ENCODE results near the gene ADAMTS4.
A peak's percentile ranks its signal among the peaks of the same experiment; 100 is the strongest.

ADAMTS4 gene

DNA sequence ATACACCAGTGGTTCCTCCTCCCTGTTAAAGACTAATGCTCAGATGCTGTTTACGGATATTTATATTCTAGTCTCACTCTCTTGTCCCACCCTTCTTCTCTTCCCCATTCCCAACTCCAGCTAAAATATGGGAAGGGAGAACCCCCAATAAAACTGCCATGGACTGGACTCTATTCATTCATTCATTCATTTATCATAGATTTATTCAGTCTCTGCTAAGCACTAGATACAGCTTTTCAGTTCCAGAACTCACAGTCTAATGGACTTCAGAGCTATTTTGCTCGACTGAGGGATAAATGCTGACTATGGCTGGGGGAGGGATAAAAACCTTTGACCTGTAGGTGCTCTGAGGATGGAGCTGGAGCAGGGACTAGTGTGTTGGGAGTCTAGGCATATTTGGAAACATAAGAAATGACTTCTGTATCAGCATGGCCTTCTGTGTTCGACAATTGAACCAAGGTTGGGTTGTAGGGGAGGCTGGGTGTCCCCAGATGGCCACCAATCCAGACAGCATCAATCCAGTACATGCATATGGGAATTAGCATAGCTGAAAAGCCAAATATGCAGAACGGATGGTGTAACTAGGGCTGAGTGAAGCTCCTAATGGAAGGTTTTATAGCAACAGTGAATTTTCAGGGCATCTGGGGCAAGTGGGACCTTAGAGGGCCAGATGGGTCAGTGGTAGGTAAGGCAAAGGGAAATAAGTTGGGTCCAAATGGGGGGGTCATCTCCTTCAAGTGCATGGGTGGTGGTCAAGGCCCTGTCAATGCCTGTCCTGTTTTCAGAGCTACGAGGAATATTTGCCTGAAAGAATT lies 20.4 kb upstream of the ADAMTS4 start:
- no peak for DNase-seq

DNA sequence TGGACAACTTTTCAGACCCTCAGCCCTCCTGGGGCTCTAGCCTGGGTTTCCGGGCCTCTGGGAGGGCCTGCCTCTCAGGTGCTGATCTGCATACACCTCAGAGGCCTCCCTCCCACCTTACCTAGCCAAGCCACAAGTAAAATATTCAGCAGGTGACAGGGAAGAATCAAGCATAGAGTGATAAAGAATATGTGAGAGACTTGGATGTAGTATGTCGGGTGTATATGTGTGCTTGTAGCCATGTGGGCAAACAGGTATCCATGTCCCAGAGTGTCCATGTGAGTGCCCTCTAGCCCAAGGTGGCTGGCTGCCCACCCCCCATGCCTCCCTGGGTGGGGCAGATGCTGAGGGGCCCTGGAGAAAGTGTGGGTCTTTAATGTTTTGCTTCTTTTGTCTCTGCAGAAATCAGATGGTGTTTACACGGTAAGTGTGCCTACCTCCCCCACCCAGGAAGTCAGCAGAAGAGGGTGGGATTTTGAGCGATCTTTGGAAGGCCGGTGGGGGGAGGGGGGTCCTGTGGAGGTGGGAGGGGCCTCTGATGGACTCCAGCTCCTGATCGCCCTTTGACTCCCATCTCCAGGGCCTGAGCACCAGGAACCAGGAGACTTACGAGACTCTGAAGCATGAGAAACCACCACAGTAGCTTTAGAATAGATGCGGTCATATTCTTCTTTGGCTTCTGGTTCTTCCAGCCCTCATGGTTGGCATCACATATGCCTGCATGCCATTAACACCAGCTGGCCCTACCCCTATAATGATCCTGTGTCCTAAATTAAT lies 19.6 kb upstream of the ADAMTS4 start:
- no peak for DNase-seq

DNA sequence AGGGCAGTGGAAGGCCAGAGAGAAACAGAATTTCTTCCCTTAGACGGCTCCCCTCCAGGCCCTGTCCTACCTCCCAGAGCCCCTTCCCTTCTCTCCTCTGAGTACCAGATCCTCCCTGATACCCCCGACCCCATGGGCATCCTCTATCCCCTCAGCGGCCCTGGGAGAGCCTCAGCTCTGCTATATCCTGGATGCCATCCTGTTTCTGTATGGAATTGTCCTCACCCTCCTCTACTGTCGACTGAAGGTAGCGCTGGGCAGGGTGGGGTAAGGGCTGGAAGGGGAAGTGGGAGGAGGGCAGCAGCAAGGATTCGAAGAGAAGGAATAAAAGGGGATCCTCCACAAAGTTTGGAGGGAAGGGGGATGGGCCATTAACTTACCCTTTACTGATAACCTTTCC lies 19.0 kb upstream of the ADAMTS4 start:
- DNase-seq, result no peak

DNA sequence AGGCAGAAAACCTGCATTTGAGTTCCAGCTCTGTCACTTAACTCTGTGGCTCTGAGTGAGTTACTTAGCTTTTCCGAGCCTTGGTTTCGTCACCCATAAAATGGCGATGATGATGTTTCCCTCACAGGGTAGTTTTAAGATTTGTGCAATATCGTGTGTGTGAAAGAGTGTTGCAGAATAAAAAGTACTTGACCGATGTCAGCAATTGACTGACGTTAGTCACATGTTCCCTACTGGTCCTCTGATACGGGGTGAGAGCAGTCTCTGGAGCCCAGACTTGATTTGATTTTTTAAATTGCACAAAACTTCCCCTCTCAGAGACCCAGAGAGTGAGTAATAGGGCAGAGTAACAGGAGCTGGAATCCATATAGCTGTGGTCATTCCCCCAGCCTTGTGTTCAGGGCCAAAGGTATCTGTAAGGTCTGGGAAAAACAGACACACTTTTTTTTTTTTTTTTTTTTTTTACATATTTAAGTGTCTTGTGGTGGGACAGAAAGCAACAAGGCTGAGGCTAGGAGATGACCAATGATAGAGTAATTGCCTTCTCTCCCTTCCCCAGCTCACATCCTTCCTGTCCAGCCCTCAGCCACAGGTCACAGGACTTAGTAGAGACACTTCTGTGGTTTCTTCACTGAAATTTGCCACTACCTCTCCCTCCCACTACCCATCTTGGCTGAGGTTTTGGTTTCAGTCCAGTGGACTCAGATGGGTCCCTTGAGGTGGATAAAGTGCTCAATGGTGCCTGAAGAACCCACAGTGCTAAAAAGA lies 18.3 kb upstream of the ADAMTS4 start:
- DNase-seq, result peak; percentile 47

DNA sequence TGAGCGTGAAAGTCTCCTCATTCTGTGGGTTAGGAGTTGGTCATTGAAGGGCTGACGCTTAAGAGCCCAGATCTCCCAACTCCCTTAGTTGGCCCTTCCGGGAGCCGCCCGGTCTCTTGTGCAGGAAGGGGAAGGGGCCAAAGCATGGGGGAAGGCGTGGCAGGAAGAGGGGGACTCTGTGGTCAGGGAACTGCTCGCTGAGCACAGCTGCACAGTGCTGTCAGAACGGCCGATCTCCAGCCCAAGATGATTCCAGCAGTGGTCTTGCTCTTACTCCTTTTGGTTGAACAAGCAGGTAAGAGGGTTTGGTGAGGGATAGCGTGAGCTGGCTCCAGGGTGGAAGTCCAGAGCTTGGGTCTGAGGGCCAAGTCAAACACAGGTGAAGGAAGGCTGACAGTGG lies 16.2 kb upstream of the ADAMTS4 start, which contains the start of gene FCER1G:
Gene FCER1G (plus strand): TSS at position 220 of the 400 bp plus-strand sequence. CDS start 27 bp downstream, at position 247.
- DNase-seq, result no peak

DNA sequence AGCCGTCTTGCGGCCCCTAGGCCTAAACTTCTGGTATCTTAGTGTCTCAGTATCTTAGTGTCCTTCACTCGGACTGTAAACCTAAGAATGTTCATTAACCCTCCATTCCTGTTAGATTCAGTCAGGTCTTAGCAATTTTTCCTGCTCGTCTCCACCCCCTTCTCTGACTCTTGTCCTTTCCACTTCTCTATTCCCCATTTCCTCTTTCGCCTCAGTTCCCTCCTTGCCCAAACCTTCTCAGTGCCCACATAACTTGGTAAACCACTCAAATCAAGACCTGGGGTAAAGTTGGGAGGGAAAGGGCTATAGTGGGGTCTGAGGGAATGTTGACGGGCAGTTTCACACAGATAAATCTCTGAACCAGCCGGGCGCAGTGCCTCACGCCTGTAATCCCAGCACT lies 15.5 kb upstream of the ADAMTS4 start:
- no peak for DNase-seq

DNA sequence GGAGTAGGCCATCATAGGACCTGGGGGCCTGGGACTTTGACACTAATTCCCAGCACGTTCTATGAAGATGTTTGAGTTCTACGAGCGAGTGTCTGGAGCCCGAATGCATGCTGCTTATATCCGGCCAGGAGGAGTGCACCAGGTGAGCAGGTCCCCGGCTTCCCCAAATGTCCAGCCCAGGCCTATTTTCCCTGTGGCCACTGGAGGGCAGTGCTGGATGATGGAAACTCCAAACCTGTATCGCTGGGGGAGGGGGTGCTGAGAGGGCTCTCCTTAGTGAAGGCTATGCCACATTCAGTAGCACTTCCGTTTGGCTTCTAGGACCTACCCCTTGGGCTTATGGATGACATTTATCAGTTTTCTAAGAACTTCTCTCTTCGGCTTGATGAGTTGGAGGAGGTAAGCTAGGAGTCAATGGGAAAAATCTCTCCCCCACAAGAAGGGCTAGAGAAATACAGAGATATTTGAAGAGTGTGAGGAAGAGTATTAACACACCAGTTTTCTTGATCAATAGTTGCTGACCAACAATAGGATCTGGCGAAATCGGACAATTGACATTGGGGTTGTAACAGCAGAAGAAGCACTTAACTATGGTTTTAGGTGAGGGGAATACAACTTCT lies 11.0 kb upstream of the ADAMTS4 start:
- peak; percentile 73 for DNase-seq

DNA sequence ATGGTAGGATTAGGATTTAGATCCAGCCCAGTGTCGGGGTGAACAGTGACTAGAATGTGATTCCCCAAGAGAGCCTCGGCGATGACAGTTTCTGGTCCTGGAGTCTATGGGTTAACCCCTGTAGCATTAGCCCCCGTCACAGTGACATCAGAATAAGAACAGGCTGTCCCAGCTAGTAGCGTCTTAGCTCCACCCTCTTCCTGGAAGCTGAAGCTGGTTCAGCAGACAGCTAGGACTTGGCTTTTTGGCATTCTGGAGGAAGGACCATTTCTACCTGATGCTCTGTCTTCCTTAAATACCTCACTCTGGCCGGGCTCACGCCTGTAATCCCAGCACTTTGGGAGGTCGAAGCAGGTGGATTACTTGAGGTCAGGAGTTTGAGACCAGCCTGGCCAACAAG lies 8.3 kb upstream of the ADAMTS4 start:
- DNase-seq, result no peak

DNA sequence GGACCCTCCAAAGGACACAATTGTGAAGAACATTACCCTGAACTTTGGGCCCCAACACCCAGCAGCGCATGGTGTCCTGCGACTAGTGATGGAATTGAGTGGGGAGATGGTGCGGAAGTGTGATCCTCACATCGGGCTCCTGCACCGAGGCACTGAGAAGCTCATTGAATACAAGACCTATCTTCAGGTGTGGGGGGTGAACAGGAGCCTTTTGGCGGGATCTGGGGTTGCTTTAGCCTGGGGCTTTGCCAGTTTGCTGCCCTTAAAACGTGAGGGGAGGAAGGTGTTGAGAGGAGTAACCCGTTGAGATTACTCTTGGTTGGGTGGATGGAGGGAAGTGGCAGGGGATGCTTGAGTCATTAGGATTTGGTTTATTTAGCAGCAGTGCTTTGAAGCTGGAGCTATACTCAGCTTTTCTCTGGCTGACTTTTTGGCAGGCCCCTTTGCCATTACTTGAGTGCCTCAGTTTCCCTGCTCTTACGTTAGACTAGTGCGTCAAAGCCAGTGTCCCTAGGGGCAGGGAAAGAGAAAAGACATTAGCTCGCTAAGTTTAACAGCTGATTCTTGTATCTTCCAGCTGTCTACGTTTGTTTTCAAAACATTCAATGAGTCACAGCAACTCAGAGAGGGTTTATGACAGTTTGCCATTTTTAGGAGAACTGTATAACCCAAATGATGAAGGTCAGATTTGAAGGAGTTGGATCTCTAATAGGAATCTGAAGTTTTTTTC lies 7.7 kb upstream of the ADAMTS4 start:
- no peak for DNase-seq

DNA sequence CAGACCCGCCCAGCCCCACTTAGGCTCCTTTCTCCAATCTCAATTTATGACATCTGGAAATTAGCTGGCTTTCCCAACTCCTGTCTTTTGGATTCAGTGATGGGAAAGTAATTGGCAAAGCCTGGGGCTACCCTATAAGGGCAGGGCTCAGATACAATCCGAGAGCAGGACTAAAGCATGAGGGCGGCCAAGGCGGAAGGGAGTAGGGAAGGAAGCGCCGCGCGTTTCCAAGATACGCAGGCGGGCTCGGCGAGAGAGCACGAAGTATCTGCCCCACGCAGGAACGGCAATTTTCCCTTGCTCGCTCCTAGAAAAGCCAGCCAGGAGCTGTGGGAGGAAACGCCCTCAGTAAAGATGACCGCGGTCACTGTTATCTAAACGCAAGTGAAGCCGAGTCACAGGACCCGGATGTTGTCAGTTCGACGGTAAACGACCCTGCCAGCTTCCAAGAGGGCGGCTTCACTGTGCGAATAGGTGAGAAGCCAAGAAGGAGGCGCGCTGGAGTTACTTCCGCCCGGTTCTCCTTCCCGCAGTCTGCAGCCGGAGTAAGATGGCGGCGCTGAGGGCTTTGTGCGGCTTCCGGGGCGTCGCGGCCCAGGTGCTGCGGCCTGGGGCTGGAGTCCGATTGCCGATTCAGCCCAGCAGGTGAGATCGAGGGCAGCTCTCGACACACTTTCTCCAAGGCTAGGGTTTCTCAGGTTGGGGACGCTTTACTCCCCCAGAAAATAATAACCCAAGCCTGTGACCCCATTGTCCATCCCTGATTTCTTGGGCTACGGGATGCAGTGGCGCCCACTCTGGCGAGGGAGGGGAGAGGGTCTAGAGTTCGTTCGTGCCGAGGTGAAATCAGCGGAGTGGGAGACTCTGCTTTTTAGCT lies 3.2 kb upstream of the ADAMTS4 start, which contains the start of gene NDUFS2:
Gene NDUFS2 (plus strand): TSS at position 532 of the 877 bp plus-strand sequence. CDS start 19 bp downstream, at position 551.
- peak; percentile 99 for DNase-seq

DNA sequence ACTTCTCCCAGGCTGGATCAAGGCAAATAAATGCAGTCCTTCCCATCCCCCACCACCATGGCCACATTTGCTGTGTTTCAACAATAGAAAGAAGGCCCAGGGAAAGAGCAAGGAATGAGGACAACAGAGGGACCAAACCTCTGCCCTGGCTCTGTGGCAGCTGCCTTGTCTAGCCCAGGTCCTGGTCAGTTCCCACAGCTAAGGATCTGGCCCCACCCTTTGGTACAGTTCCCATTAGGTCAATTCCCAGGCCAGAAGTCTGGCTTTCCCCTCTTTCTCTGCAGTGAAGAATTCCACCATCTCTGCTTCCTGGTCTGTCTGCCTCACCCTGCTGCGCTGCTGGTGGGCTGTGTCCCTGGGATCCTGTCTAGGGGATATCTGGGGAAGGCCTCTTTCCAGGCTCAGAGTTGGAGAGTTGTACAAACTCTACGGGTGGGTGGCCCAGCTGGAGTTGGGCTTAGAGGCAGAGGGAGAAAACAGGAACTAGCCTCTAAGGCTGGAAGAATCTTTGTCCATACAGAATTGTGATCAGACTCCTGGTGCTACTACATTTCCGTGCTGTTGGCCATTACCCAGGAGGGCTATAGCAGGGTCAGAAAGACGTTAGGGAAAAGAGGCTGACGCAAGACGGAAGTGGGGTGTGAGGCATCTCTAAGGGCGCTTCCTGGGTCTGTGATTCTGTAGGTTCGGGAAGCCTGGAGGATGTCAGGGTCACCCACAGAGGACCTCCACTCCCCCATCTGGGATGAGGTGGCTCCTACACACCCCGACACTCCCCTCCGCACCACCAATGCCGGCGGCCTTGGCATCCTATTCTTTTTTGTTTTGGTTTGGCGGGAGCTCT lies 2.4 kb upstream of the ADAMTS4 start:
- DNase-seq, result peak; percentile 47

DNA sequence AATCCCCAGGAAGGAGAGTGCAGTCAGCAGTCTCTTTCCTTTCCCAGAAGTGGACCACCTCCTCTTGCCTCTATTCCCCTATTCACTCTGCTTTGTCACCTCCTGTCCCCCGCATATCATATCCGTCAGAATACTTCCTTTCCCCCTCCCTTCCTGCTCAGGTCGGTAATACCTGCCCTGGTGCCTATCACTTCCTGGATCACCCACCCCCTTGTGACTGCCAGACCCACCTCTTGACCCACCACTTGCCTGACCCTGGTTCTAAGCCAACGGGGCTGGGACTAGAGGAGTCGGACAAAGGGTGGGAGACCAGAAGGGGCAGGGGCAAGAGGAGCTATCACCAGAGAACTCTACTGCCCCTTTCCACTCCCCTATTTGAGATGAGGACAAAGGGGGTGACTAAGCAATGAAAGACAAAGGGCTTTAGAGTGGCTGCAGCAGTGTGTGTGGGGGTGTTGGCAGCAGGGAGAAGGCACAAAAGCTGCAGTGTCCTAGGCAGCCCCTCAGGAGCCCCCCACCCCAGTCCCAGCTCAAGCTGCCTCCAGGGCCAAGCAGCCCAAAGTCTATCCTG lies 1.7 kb upstream of the ADAMTS4 start:
- no peak for DNase-seq

DNA sequence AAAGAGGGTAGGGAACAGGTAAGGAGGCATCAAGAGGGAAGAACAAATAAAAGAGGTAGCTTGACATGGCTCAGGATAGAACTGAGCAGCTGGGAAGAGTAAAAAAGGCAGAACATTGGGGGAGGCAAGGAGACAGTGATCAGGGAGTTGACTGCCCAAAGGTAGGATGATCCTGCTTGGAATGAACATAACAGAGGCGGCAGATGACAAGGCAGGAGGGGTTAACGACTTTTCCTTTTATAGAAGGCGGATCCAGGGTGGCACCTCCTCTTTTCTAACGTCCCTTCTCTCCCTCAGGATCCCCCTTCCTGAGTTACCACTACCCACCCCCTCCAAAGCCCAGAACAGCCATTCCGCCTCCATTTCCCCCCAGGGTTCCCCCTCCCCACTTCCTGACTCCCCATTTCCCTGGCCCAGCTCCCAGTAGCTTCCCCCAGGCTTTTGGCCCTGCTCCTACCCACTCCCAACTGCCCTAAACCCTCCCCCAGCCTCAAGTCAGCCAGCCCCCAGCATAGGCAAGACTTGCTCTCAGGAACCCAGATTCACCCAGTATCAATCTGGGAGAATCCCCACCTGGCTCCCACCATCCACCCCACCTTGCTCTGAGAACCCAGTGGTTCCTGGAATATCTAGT lies 769 bp upstream of the ADAMTS4 start:
- peak; percentile 21 for DNase-seq

DNA sequence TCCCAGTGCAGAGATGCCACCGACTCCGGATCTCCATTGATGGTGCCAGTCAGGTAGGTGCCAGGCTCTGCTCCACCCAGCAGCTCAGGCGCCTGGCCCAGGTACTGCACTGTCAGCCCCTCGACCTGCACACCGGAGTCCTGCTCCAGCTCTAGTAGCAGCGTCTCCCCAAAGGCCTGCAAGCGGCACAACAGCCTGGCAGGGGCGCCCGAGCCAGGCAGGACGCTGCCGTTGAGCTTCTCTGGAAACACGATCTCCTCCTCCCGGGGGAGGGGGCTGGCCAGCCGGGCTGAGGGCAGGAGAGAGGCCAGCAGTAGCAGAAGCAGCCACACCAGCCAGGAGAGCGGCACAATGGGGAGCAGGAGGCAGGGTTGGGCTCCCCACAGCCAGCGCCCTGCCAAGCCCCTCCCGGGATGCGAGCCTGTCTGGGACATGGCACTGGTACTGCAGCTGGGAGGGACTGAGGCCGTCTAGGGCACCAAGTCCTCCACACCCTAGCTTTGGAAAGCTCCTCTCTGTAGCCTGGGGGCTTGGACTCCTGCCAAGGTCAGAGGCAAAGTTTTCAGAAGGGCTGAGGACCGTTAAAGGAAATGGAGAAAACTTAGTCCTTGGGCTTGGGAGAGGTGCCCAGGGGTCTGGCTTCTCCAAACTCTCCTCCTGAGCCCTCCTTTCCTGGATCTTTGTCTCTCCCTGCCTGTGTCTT lies 509 bp downstream of the ADAMTS4 start:
- peak; percentile 47 for DNase-seq

DNA sequence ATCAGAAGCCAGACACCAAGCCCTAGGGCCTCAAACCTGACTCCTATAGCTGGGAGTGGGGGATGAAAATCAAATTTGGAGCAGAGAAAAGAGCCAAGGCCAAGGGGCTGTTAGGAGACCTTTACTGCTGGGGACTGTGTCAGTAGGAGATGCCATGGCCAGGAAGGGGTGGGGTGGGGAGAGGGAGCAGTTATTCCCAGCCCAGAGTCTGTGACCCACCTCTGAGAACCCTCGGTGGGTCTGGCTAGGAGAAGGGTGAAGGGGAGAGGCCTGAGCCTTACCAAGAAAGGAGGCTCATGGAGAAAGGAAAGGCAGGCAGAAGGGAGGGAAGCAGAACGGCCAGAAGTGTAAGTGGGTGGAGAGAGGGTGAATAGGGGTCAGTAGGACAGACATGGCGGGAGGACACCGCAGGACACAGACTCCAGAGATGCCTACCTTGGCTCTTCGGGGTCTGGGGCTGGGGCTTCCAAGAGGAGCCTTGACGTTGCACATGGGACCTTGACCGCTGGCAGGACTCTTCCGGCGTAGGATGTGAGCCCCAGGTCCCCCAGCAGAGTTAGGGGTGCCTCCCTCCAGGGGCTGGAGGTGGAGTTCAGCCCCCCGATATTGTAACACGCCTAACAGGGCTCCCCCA lies 1.2 kb downstream of the ADAMTS4 start:
- no peak for DNase-seq

DNA sequence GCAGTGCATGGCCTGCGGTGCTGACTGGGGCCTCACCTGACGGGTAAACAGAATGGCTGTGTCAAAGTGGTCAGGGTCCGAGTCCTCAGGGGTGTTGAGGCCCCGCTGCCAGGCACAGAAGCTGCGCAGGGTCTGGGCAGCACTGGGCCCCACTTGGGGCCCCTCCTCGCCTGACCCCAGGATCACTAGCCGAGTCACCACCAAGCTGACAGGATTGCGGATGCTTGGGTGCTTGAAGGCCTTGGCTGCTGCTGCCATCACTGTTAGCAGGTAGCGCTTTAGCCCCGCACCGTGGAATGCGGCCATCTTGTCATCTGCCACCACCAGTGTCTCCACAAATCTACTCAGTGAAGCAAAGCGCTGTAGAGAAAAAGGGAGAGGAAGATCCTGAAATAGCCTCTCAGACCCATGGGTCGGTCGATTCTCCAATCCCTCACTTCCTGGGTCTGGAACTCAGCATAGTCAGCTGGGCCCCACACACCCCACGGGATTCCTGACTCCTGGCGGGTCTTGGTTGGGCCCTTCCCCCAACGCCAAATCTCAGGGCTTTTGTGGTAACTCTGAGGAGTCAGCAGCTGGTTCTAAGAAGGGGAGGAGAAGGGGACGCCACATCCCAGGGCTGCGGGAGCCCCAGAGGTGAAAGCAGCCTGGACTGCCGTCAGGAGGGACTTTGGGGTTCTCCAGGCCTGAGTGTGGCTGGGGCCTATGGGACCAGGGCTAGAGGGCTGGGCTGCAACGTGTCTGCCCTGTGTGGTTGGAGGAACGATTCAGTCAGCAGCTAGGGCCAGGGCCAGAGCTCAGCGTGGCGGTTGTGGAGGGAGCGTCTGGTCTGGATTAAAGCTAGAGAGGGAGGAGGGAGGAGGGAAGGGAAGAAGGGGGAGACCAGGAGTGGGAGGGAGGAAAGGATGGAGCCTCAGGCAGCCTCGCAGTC lies 2.1 kb downstream of the ADAMTS4 start:
- DNase-seq, result peak; percentile 94

All from fibroblast of skin of scalp (primary cell).